Smooth muscle cell of the coronary artery (primary cell): ENCODE data around the gene TRAPPC11. TPM values are rescaled to one million over a fixed set of nuclear protein-coding genes. Genes with fewer than 3 reads are reported as not detected.

ENCODE experiments used
- total RNA-seq: library from RNA; depleted of rRNA; stranded (reverse); fragments of >200 nt; gene quantifications from 2 replicates; pipeline ENCODE4 v1.2.3, GENCODE V29; 2014; ENCODE audit warnings: low replicate concordance

Gene TRAPPC11
- 20.0 and 33.7 TPM in 2 replicates for total RNA-seq

DNA sequence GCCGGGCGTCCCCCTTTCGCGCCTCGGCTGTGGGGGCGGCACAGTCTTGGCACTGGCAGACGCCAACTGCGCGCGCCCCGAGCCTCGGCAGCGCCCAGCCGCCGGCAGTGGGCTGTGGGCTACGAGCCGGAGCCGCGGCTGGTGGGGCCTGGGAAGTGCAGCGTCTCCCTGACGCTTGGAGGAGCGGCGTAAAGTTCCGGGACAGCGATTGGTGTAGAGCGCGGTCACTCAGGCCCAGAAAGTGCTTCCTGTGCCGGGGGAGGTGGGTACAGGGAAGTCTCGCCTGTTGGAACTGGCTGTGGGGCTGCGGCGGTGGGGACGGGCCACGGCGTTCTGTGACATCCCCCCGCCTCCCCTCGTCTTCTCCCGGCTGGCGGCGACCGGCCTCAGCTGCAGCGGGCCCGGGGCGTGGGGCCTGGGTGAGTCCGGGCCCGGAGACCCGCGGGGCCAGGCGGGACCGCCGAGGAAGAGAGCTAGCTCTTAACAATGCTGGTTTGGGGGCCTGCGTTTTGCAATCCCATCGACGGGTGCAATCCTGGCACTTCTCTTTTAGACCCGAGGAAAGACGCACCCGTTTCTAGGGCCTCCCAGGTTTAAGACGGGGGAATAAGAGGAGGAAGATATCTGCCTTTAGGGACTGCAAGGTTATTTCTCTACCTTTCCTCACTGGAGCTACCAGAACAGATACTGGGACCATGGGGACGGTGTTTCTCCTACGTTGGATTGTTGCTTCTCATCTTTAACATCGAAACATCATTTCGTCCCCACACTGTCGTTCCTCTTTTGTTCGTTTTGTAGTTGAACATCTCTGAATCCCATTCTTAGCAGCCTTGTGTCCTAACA is at the start of gene TRAPPC11, which contains the start of gene RWDD4:
TRAPPC11 (plus strand) TSS at position 265 of the 843 bp plus-strand sequence. CDS start 4,575 bp downstream, outside the sequence.
RWDD4 (minus strand) TSS at position 157 of the 843 bp plus-strand sequence. CDS start 233 bp downstream, outside the sequence.

Other genes starting within 250 kb of the TRAPPC11 start
- 11.7 and 11.8 TPM in 2 replicates for gene CDKN2AIP, start 214.7 kb upstream of the TRAPPC11 start, total RNA-seq
- gene ING2, start 154.2 kb upstream of the TRAPPC11 start, total RNA-seq = 6.6 and 7.0 TPM in 2 replicates
- 3.9 and 16.2 TPM in 2 replicates for gene RWDD4, start 108 bp upstream of the TRAPPC11 start, total RNA-seq
- 0.82 and 1.1 TPM in 2 replicates for gene STOX2, start 246.0 kb downstream of the TRAPPC11 start, total RNA-seq